IMR-90 (cell line): ENCODE data around the gene RBFOX2. TPM values are rescaled to one million over a fixed set of nuclear protein-coding genes. Genes with fewer than 3 reads are reported as not detected.
A peak's percentile ranks its signal among the peaks of the same experiment; 100 is the strongest.

Experiments
- ATAC-seq: fragments of 200-7000 bp; cut with Tn5 transposase; 2 replicates; pipeline ENCODE4 v1.9.1; 2020; ENCODE audit warnings: low read depth, mild to moderate bottlenecking, moderate library complexity
- BruUV-seq: library from RNA; stranded (reverse); fragments of 400-500 nt; replicated peaks from 2 replicates; lab custom pipeline; 2021; lab: Mats Ljungman, UMichigan
- CTCF ChIA-PET: fragments of 300-600 bp; formaldehyde crosslinking; extraction: SDS; loops from one replicate; lab custom pipeline; 2021; ENCODE audit warnings: antibody characterized with exemption; lab: Yijun Ruan, JAX
- POLR2A ChIA-PET: fragments of 300-600 bp; sonication (Branson Sonifier 250); formaldehyde crosslinking; loops from one replicate; lab custom pipeline; 2022; ENCODE audit warnings: antibody characterized with exemption; ENCODE audit not compliant: unreplicated experiment; lab: Charles Lee
- DNase-seq: peaks from one replicate; pipeline ENCODE4 v3.0.0; 2013
- H2AFZ ChIP-seq: replicated peaks from 2 replicates; pipeline ENCODE3; 2013; ENCODE audit warnings: low read length, mild to moderate bottlenecking; ENCODE audit not compliant: poor library complexity
- H2AK5ac ChIP-seq: 2 replicates; pipeline ENCODE4 v1.6.1; 2013; ENCODE audit warnings: low read depth, low read length, inconsistent platforms
- H2AK9ac ChIP-seq: replicated peaks from 2 replicates; pipeline ENCODE3; 2013; ENCODE audit warnings: mild to moderate bottlenecking, low read depth, low read length, moderate library complexity; ENCODE audit not compliant: poor library complexity
- H2BK120ac ChIP-seq: 2 replicates; pipeline ENCODE4 v1.6.1; 2013; ENCODE audit warnings: low read depth, low read length, inconsistent platforms
- H2BK15ac ChIP-seq: 3 replicates; pipeline ENCODE4 v1.6.1; 2013; ENCODE audit warnings: low read depth, low read length, inconsistent platforms
- H2BK20ac ChIP-seq: 2 replicates; pipeline ENCODE4 v1.6.1; 2013; ENCODE audit warnings: low read depth, mild to moderate bottlenecking, inconsistent platforms, low read length, moderate library complexity
- H2BK5ac ChIP-seq: 2 replicates; pipeline ENCODE4 v1.6.1; 2013; ENCODE audit warnings: mild to moderate bottlenecking, low read depth, low read length, inconsistent platforms; ENCODE audit not compliant: poor library complexity, severe bottlenecking
- H3K14ac ChIP-seq: replicated peaks from 2 replicates; pipeline ENCODE4 v1.6.1; 2013; ENCODE audit warnings: low read depth, low read length, inconsistent platforms
- H3K18ac ChIP-seq: 2 replicates; pipeline ENCODE4 v1.6.1; 2013; ENCODE audit warnings: low read depth, low read length, control low read depth
- H3K23ac ChIP-seq: 2 replicates; pipeline ENCODE4 v1.6.1; 2013; ENCODE audit warnings: low read depth, low read length, inconsistent platforms
- H3K27ac ChIP-seq: 2 replicates; pipeline ENCODE4 v1.5.1; 2013; ENCODE audit warnings: mild to moderate bottlenecking, control low read depth, low read length; ENCODE audit not compliant: insufficient read depth
- H3K27me3 ChIP-seq: 2 replicates; pipeline ENCODE4 v1.6.1; 2013; ENCODE audit warnings: low read length; ENCODE audit not compliant: control insufficient read depth, insufficient read depth
- H3K36me3 ChIP-seq: 2 replicates; pipeline ENCODE4 v1.6.1; 2013; ENCODE audit warnings: low read length, mixed read lengths; ENCODE audit not compliant: control insufficient read depth, insufficient read depth
- H3K4ac ChIP-seq: 2 replicates; pipeline ENCODE4 v1.6.1; 2013; ENCODE audit warnings: low read depth, low read length, inconsistent platforms
- H3K4me1 ChIP-seq: 2 replicates; pipeline ENCODE4 v1.6.1; 2013; ENCODE audit warnings: low read length, mixed read lengths; ENCODE audit not compliant: control insufficient read depth, insufficient read depth
- H3K4me2 ChIP-seq: 2 replicates; pipeline ENCODE4 v1.6.1; 2013; ENCODE audit warnings: low read depth, mild to moderate bottlenecking, control low read depth, low read length, moderate library complexity
- H3K4me3 ChIP-seq: 2 replicates; pipeline ENCODE4 v1.5.1; 2013; ENCODE audit warnings: low read depth, mild to moderate bottlenecking, control low read depth, low read length, moderate library complexity; ENCODE audit not compliant: insufficient read depth
- H3K56ac ChIP-seq: 2 replicates; pipeline ENCODE4 v1.6.1; 2013; ENCODE audit warnings: low read length, inconsistent platforms; ENCODE audit not compliant: insufficient read depth; ENCODE audit errors: extremely low read depth
- H3K79me1 ChIP-seq, 2 experiments: 2 replicates each; pipeline ENCODE4 v1.6.1; 2013; ENCODE audit warnings: low read length in 2 of 2, inconsistent platforms in 1 of 2, low read depth in 1 of 2
- H3K9ac ChIP-seq: 2 replicates; pipeline ENCODE4 v1.6.1; 2013; ENCODE audit warnings: low read depth, low read length, control low read depth
- H3K9me1 ChIP-seq: 2 replicates; pipeline ENCODE4 v1.6.1; 2013; ENCODE audit warnings: low read length, inconsistent platforms; ENCODE audit not compliant: insufficient read depth
- H3K9me3 ChIP-seq: 2 replicates; pipeline ENCODE4 v1.6.1; 2013; ENCODE audit warnings: low read length; ENCODE audit not compliant: control insufficient read depth, insufficient read depth
- H4K20me1 ChIP-seq: 2 replicates; pipeline ENCODE4 v1.6.1; 2013; ENCODE audit warnings: low read length, inconsistent platforms; ENCODE audit not compliant: insufficient read depth
- H4K5ac ChIP-seq: 2 replicates; pipeline ENCODE4 v1.6.1; 2013; ENCODE audit warnings: mild to moderate bottlenecking, low read depth, low read length, control low read depth
- H4K8ac ChIP-seq, 2 experiments: 2 replicates each; pipeline ENCODE4 v1.6.1; 2013; ENCODE audit warnings: low read depth in 2 of 2, low read length in 2 of 2, control low read depth in 1 of 2, inconsistent platforms in 1 of 2
- H4K91ac ChIP-seq: 2 replicates; pipeline ENCODE4 v1.6.1; 2013; ENCODE audit warnings: low read depth, low read length, inconsistent platforms; ENCODE audit not compliant: insufficient read depth
- BHLHE40 ChIP-seq: fragments of 150-350 bp; IDR thresholded peaks from 2 replicates; pipeline ENCODE4 v1.6.1; 2016; ENCODE audit warnings: mild to moderate bottlenecking, low read depth, low read length
- FOS ChIP-seq: fragments of 150-350 bp; IDR thresholded peaks from 2 replicates; pipeline ENCODE4 v1.6.1; 2016; ENCODE audit warnings: low read depth, low read length
- MAFK ChIP-seq: IDR thresholded peaks from 2 replicates; pipeline ENCODE4 v1.6.1; 2012; ENCODE audit warnings: low read depth, low read length, improper control_type of control experiment
- MAZ ChIP-seq: IDR thresholded peaks from 2 replicates; pipeline ENCODE4 v1.6.1; 2012; ENCODE audit warnings: low read depth, mild to moderate bottlenecking, low read length, improper control_type of control experiment, moderate library complexity, borderline replicate concordance
- MXI1 ChIP-seq: IDR thresholded peaks from 2 replicates; pipeline ENCODE4 v1.6.1; 2012; ENCODE audit warnings: low read depth, mild to moderate bottlenecking, low read length, moderate library complexity, borderline replicate concordance
- NFE2L2 ChIP-seq: fragments of 150-350 bp; IDR thresholded peaks from 2 replicates; pipeline ENCODE4 v1.6.1; 2016; ENCODE audit warnings: low read depth, mild to moderate bottlenecking, low read length
- POLR2A ChIP-seq: IDR thresholded peaks from 2 replicates; pipeline ENCODE4 v1.6.1; 2012; ENCODE audit warnings: mild to moderate bottlenecking, low read depth, low read length
- RFX5 ChIP-seq: IDR thresholded peaks from 2 replicates; pipeline ENCODE4 v1.8.0; 2012; ENCODE audit warnings: low read depth, mild to moderate bottlenecking, low read length, moderate library complexity
- SMC3 ChIP-seq: fragments of 150-350 bp; IDR thresholded peaks from 2 replicates; pipeline ENCODE4 v1.6.1; 2016; ENCODE audit warnings: low read depth, mild to moderate bottlenecking, antibody characterized with exemption, low read length, moderate library complexity
- WGBS, 2 experiments: methylation state at CpG; one replicate each; pipeline versions ENCODE4 v1.1.5 to v1.1.7; 2013; ENCODE audit warnings: missing lambda C conversion rate in 2 of 2; ENCODE audit not compliant: insufficient read length in 1 of 2; ENCODE audit errors: extremely low coverage in 2 of 2; 5-methylcytosine and 5-hydroxymethylcytosine counted together
- dilution Hi-C: fragments of 300-500 bp; cut with HindIII; formaldehyde crosslinking; loops from one replicate; pipeline ENCODE4 v1.14.3; 2018; ENCODE audit warnings: low sequenced_read_pairs; ENCODE audit not compliant: unreplicated experiment
- in situ Hi-C: fragments of 300-500 bp; cut with MboI; formaldehyde crosslinking; loops from 3 replicates; pipeline ENCODE4 v1.14.3; 2019; ENCODE audit warnings: low sequenced_read_pairs, inconsistent platforms, mixed read lengths
- intact Hi-C: fragments of 100-400 bp; cut with micrococcal nuclease; formaldehyde crosslinking; loops from 2 replicates; pipeline ENCODE4 v1.10.0; 2022
- polyA plus RNA-seq, 3 experiments: library from polyadenylated mRNA; depleted of rRNA; stranded (reverse); fragments of >200 nt; gene quantifications; 2 replicates each; pipeline ENCODE4 v1.2.3, GENCODE V29; 2012; ENCODE audit warnings: low replicate concordance in 1 of 3
- total RNA-seq: library from RNA; depleted of rRNA; stranded (reverse); fragments of >200 nt; gene quantifications from 2 replicates; pipeline ENCODE4 v1.2.3, GENCODE V29; 2012
- TF ChIP-seq, protein P1 (sequence below): conservative IDR thresholded peaks from 2 replicates; pipeline ENCODE4 v1.5.1; 2012; ENCODE audit warnings: mild to moderate bottlenecking, low read depth, low read length, improper control_type of control experiment

RBFOX2 gene
- total and polyA plus RNA-seq, 2 of the 4 experiments (the other 2 are of a cell fraction): 146 to 178 TPM

DNA sequence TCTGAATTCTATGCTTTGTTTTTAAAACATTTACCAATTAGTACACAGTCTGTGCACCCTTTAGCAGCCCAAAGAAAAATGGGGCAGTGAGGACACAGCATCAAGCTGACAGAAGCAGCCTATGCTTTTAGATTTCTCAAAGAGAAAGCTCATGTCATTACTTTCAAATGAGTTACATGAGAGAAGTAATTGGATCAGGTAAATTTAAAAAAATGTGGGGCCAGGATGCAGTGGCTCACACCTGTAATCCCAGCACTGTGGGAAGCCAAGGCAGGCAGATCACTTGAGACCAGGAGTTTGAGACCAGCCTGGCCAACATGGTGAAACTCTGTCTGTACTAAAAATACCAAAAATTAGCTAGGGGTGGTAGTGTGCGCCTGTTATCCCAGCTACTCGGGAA lies 253.3 kb downstream of the RBFOX2 start:
- Histone ChIP-seq H3K9me1 (0 out of 2 replicates have a peak, but pooled peaks cover 5% of the 10 kb centered on the region), H3K9ac (no peak overlapping the region), H2BK120ac (no peak overlapping the region), H2AFZ (no peak overlapping the region), H3K4me2 (no peak overlapping the region), H3K27me3 (no peaks in the 10 kb centered on the region), H3K9me3 (no peaks in the 10 kb centered on the region), H3K23ac (no peak overlapping the region), H3K4me1 (peaks cover 3% of the 10 kb centered on the region; the same call in 1 of the 2 replicates), H2AK9ac (no peak overlapping the region), H2BK5ac (no peak overlapping the region), H4K5ac (no peak overlapping the region), H3K18ac (no peak overlapping the region), H2BK20ac (no peak overlapping the region), H3K79me1 (peaks cover 17 to 43% of the 10 kb centered on the region in 2 experiments), H3K4ac (no peak overlapping the region), H3K36me3 (peaks cover 3% of the 10 kb centered on the region), H4K91ac (no peak overlapping the region), H2AK5ac (no peak overlapping the region), H3K27ac (no peak overlapping the region), H4K8ac (0 out of 4 replicates have a peak overlapping the region, but pooled peaks of 1 of the 2 experiments have one; percentile 10), H3K14ac (no peak overlapping the region), H2BK15ac (no peak overlapping the region), H3K56ac (no peak overlapping the region), H3K4me3 (no peak overlapping the region), H4K20me1 (peaks cover 8% of the 10 kb centered on the region; the same call in 1 of the 2 replicates)
- no CpG with 5 or more reads among the region's 2 CpGs for WGBS, 2 experiments
- BruUV-seq: no TSS peak
- ChIA-PET CTCF (interaction anchor here (1.8 kb wide), 1 partner anchor 14 kb away, joined by 4 read pairs; no protein-coding TSS in a partner anchor), POLR2A (no interaction called here)
- in situ Hi-C loops: no loop called here
- TF ChIP-seq RFX5: no peak
- no peak for TF ChIP-seq SMC3
- TF ChIP-seq, protein P1, sequence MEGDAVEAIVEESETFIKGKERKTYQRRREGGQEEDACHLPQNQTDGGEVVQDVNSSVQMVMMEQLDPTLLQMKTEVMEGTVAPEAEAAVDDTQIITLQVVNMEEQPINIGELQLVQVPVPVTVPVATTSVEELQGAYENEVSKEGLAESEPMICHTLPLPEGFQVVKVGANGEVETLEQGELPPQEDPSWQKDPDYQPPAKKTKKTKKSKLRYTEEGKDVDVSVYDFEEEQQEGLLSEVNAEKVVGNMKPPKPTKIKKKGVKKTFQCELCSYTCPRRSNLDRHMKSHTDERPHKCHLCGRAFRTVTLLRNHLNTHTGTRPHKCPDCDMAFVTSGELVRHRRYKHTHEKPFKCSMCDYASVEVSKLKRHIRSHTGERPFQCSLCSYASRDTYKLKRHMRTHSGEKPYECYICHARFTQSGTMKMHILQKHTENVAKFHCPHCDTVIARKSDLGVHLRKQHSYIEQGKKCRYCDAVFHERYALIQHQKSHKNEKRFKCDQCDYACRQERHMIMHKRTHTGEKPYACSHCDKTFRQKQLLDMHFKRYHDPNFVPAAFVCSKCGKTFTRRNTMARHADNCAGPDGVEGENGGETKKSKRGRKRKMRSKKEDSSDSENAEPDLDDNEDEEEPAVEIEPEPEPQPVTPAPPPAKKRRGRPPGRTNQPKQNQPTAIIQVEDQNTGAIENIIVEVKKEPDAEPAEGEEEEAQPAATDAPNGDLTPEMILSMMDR: no peak
- no peak for TF ChIP-seq NFE2L2
- no peak for TF ChIP-seq MXI1
- no peak for TF ChIP-seq MAFK
- no peak for TF ChIP-seq POLR2A
- TF ChIP-seq MAZ: no peak
- TF ChIP-seq FOS: no peak
- TF ChIP-seq BHLHE40: no peak
- ATAC-seq (no peak), DNase-seq (no peak)
- intact Hi-C loops: no loop called here
- dilution Hi-C loops: no loop called here
